HG02884 (cell line): ENCODE data around the gene DNAJB12.
"Not testable (repeated sequence)": the region's sequence is repeated elsewhere in the genome, so short reads cannot be mapped to it uniquely, and the experiment has no call there.

Source experiments
- ATAC-seq: cut with Tn5 transposase; IDR thresholded peaks from one replicate; pipeline ENCODE4 v1.9.1; 2021; ENCODE audit warnings: mild to moderate bottlenecking, moderate library complexity; ENCODE audit not compliant: unreplicated experiment

DNAJB12 gene

DNA sequence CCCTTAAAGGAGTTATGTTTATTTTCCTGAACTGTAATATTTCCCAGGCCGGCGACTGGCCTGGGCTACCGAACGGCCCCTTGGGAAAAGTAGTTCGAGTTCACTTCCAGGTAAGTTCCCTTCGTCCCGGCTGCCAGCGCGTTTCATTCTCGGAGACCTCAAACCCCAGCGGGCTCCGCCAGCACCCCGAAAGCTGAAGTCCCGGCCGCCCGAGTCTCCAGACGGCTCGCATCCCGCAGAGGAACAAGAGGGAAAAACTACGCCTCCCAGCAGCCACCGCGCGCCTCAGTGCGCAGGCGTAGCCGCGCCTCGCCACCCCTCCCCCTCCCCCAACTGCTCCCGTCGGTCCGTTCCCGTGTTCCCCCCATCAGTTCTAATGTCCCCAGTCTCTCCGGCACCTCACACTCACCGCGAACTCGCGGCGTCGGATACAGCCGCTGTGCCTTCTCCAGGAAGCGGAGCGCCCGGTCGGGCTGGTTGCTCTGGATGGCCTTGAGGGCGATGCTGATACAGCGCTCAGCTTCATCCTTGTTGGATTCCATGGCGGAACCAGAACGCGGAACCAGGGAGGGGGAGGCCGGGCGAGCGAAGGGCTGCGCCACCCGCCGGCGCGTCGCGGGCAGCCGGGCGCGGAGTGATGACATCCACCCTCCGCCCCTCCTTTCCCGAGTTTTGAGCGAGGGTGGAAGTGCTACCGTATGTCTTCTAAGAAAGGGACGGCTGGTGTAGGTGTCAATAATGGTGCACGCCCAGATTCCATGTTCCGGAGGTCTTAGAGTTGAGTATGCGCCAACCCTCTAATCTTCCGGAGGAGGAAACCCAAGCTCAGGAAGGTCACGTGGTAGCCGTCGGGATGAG is at the start of gene DNAJB12:
DNAJB12 (minus strand) TSS at position 564 of the 858 bp plus-strand sequence; CDS start at position 542, 22 bp downstream.
- ATAC-seq: peak; percentile 67

DNA sequence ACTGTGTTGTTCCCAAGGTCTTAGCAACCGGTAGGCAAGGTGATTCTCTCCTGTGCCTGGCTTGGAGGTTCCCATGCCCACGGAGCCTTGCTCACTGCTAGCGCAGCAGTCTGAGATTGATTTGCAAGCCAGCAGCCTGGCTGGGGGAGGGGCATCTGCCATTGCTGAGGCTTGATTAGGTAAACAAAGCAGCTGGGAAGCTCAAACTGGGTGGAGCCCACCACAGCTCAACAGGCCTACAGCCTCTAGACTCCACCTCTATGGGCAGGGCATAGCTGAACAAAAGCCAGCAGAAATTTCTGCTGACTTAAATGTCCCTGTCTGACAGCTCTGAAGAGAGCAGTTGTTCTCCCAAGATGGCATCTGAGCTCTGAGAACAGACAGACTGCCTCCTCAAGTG is 40.9 kb upstream of the DNAJB12 start:
- not testable (repeated sequence) for ATAC-seq

DNA sequence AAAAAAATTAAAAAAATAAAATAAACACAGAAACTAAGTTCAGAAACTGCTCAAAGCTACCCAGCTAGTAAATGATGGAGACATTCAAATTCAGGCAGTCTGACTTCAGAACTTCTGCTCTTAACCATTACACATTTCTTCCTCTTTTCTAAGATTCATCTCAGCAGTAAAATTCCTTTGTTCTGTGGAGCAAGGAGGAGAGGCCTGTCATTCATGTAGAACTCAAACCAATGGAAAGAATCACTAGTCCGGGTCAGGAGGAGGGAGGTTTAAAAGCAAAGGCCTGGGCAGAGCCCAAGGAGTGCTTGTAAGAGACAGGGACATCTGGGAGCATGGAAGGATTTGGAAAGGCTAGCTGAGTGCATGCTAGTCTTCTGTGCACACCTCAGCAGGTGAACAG is 37.9 kb upstream of the DNAJB12 start:
- no peak for ATAC-seq

DNA sequence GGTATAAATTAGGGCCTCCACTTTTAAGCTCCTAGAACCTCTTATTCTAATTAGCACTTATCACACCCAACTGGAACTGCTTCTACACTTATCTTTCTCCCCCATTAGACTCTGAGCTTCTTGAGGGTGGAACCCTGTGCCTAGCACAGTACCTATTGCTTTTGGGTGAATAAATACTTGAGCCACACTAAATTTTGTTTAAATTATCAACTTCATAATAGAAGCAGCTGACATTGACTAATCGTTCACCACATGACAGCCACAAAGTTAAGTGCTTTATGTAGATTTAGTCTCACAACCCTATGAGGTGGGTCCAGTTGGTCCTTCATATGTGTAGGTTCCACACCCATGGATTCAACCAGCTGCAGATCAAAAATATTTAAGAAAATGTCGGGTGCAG is 36.0 kb upstream of the DNAJB12 start:
- no peak for ATAC-seq

DNA sequence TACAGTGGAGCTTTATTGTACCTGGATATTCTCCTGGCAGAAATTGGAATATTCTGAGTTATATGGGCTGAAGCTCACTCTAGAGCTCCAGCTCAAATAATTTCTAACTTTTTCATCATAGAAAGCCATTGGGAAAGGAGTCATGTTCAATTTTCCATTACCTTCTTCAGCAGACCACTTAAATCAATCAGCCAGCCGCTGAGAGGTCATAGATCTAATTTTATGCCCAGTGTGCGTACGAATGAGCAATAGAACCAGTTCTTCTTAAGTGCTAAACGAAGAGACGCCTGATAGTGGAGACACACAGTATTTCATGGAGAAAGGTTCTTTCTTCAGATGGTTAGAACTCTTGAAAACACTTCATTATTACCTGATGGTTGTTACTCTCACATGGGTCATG is 35.0 kb upstream of the DNAJB12 start:
- ATAC-seq: no peak

DNA sequence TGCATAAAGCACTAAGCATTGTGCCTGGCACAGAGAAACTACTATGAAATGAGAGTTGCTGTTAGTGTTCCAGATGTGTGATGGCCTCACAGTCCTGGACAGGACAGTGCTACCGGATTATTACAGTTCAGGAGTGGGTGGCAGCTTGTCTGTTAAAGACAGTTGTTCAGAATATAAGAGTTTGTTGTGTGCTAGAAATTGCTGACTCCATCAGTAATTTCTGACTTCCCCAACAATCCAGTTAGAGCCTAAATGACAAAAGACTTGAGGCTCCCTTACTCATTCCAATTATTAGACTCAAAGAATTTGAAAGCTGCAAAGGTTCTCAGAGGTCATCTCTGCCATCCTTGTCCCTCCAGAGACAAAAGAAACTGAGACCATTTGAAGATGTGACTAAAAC is 34.3 kb upstream of the DNAJB12 start:
- no peak for ATAC-seq

DNA sequence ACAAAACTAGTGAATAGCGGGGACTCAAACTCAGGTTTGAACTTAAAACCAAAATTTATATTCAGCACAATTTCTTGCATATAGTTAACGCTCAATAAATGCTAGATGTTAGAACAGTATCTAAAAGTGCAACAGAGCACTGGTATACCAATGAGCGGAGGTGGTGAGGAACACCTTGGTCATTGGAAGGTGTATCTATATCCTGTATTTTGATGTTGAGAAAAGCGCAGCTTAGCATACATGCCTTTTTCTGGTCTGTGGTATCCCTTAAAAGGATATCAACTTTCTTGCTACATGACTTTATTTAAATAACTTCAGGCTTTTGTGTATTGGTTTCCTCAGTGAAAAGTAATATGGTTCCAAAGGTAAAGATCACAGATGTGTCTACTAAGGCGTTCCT is 33.3 kb upstream of the DNAJB12 start:
- ATAC-seq: no peak

DNA sequence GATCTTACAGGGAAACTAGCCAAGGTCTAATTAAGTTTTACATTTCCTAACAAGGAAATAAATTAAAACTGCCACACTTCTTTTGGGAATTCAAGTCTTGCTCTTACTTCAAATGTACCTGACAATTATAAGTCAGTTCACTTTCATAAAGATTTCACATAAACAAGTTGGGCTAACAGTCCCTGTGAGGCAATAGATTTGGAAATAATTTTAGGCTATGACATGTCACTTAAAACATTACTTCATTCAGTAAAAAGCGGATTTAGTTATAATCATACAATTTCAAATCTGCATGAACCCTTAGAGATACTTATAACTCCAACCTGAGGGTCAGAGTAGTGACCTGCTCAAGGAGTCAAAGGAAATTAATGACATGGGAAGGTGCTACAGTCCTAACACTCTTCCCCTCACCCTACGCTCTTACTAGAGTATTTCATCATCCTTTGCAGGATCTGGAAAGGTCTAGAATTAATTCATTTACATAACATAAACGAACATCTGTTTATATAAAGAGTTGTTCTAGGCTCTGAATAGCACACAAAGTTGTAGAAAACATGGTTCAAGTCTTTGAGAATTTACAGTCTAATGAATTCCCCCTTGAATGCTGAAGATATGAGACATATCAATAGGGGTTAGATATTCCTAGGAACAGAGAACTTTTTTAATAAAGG is 32.3 kb upstream of the DNAJB12 start:
- no peak for ATAC-seq

DNA sequence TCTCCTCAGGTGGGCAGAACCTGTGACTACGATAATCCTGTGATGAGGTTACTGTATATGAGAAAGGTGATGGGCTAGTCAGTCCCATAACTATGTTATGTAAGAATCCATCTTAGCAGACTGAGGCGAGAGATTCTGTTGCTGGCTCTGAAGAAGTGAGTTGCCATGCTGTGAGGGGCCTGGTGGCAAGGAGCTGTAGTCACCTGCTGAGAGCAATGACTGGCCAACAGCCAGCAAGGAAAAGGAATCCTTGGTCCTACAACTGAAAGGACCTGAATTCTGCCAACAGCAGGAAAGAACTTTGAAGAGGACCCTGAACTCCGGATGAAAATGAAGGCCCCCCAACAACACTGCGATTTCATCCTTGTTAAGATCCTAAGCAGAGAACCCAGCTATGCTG is 31.0 kb upstream of the DNAJB12 start:
- ATAC-seq: no peak

DNA sequence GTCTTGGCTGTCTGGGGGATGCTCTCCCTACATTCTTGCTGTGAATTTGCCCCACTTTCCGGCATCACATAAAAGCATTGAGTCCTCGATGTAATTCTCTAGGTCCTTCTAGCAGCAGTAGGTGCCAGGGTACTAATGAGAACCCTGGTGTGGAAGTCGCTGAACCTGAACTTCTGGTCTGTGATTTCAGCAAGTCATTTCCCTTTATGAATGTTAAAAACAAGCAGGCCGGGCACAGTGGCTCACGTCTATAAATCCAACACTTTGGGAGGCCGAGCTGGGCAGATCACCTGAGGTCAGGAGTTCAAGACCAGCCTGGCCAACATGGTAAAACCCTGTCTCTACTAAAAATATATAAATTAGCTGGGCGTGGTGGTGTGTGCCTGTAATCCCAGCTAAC is 30.3 kb upstream of the DNAJB12 start:
- ATAC-seq: not testable (repeated sequence)

DNA sequence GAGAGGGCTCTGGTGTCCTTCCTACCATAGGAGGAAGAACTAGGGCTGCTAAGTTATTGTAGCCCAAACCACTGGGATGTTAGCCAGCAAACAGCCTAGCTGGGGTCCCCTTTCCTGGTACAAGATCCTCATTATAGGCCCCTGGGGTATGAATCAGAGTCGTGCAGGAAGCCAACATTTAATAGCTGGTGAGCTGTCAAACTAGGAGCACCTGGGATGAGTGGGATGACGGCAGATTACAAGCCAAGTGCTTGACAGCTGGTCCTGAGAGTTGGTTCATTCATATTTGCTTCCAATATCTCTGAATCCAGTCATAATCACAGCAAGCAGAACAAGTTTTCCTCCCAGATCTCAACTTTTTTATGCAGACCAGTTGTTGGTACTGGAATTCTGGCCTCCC is 25.1 kb upstream of the DNAJB12 start:
- no peak for ATAC-seq

DNA sequence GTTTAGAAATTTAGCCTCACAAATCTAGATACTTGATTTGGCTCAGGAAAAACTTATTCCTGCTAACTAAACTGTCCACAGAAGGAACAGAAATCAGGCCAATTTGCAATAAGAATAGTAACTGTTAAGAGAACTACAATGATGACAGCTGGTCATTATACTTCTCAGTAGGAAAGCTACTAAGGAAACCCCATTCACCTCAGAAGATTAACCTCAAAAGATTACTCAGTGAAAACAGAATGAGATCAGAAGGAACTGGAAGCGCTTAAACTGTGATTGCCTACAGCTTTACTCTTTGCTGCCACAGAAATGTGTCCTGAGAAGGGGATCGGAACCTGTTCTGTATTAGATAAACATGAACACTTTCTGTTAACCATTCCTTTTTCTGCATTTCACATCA is 24.3 kb upstream of the DNAJB12 start:
- no peak for ATAC-seq

DNA sequence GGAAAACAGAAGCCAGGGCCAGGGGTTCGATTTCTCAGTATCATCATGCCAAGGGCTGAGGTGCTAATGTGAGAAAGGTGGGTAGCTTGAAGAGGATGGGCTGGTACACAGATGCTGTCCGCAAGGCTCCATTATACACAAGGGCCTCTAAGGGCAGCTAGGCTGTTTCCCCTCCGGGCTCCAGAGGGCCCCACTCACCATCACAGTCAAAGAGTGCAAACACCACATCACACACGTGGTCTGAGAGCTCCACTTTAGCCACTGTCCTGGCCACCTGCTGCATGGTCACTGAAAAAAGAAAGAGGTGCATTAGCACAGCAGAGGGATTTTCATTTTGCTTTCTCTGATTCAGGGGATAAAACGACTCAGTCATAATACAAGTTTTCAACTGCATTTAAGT is 20.9 kb upstream of the DNAJB12 start:
- ATAC-seq: no peak

DNA sequence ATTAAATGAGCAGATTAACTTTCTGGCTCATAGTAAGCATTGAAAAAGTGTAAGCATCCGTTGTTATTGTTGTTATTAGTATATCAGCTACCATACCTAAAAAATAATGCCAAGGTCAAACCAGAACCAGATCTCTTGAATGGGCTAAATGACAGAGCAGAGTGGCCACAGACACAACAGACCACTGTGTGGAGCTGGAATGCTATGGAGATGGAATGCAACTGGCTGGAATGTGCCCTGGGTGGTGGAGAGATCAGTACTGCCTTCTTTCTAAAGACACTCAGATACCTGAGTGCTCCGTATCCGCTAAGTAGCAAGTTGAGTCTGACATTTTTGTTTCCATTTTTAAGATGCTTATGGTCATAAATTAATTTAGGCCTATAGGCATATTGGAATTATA is 20.5 kb upstream of the DNAJB12 start:
- no peak for ATAC-seq

DNA sequence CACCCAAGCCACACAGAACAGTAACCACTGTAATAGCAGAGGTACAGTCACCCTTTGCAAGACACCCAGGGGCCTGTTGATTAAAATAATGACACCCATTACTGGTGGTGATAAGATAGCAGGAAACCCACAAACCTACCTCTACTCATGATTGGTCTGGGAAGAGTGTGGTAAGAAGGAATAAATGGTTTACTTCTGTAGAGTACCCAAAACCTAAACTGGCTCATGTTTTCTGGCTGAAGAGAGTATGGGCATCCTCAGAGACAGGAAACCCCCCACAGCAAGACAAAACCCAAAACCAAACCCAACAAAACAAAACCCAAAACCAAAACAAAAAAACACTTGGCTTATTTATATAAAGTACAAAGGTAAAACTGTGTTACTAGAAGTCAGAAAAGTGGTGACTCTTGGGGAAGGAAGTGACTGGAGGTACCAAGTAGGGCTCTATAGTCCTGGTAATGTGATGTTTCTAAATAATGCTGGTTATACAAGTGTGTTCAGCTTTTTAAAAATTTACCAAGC is 15.5 kb upstream of the DNAJB12 start:
- ATAC-seq: no peak

DNA sequence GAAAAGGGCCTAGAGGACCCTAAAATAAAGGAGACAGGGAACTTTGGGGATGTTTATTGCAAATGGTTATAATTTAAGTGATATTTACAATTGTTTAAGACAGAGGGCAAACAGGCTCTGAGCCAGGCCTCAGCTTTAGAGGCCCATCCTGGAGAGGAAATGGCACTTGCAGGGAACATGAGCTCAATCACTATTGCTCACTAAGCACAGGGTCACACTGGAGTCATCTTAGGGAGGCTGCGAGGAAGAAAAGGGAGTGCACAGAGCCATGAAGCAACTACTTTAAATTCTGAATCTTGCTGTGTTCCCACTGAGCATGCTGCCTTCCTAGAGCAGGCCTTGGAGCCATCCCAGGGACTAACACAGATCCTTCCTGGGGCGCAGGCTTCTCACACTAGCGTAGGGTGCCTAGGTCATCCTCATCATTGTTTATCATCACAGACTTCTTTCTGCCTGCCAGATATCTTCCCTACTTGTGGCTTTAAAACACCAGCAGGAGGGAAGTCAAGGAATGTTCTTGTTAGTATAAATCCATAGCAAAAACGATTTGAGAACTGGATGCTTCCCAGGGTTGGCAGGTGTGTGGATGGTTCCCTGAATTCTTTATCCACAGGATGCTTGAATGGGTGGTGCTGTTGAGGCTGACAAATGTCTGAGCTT is 12.7 kb upstream of the DNAJB12 start:
- no peak for ATAC-seq

DNA sequence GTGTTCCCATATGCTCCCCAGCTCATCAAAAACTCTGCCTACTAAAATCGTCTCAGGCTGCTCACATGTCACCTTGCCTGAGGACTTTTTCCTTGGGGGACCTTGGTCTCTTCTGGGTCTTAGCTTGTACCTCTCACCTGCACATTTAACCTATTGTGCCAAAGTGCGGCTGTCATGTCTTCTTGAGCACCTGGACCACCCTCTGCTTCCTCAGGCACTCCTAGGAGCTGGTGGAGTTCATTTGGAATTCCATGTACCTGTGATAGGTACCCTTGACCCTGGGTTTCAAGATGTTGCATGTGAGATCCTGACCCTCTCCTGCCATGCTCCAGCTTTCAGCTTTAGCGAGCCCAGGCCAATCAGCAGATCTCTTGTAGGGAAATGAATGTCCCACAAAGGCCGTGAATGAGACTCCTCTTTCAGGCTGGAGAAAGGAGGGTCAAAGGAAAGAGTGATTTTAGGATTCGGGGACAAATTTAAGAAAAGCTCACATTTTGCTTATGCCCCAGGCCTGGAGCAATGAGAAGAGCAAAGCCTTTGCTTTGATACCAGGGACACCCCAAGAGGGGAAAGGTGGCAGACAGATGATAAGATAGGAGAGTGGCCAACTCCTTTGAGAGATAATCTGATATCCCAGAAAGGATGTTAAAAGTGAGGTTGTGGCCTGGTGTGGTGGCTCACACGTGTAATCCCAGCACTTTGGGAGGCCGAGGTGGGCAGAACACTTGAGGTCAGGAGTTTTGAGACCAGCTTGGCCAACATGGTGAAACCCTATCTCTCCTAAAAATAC is 10.6 kb upstream of the DNAJB12 start:
- no peak for ATAC-seq

DNA sequence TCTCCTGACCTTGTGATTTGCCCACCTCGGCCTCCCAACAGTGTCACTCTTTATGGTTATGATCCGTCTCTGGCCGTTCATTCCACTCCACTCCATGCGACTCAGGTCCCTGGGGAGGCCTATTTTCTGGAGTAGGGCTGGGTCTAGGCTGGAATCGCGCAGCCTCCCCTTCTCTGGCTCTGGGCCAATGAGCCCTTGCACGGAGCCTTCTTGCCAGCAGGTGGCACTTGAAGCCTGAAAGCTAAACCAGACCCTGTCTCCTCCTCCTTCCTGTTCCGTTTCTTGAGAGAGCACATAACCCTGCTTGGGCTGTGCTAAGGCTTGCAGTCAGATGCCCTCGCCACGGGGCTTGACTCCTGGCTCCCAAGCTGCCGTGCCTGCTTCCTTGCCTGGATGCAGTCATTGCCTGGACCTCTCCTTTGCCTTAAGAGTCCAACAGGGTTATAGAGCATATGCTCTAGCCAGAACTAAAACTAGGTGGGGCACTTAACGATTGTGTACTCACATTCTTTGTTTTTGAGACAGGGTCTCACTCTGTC is 9.6 kb upstream of the DNAJB12 start:
- ATAC-seq: peak; percentile 72

DNA sequence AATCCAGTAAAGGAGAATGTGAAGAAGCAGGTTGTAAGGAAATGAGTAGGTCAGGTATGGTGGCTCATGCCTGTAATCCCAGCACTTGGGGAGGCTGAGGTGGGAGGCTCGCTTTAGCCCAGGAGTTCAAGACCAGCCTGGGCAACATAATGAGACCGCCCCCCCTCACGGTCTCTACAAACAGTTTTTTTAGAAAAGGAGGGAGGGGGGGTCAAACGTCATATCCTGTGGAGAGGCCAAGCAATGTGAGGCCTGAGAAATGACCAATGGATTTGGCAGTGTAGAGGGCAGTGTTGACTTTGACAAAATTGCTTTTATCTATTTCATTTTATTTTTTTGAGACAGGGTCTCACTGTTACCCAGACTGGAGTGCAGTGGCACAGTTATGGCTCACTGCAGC is 2.3 kb upstream of the DNAJB12 start:
- no peak for ATAC-seq

DNA sequence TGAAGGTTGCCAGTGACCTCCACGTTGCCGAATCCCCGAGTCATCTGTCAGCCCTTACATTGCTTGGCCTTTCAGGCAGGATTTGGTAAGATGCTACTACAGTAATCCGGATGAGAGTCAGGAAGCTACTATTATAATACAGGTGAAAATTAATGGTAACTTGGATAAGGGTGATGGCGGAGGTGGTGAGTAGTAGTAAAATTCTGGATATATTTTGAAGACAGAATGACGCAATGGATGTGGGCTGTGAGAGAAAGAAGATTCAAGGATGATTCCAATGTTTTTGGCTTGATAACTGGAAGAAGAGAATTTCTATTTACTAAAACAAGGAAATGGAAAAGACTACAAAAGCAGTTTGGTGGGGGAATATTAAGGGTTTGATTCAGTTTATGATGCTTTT is 1.4 kb upstream of the DNAJB12 start:
- no peak for ATAC-seq

DNA sequence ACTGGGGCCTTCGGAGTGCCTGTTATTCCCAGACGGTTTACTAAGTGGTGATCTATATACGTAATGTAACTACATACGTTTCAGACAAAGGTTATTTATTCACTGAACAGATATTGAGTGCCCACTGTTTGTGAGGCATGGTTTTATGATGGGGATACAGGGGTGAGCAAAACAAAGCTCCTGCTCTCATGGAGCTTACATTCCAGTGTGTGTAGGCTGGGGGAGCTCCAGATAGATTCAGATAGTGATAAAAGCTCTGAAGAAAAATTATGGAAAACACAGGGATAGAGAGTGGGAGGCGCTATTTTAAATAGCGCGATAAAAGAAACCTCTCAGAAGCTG is 466 bp upstream of the DNAJB12 start:
- no peak for ATAC-seq
